Effector memory CD4-positive, alpha-beta T cell (primary cell): Measurements from ENCODE around the gene MED13L.
A peak's percentile ranks its signal among the peaks of the same experiment; 100 is the strongest.

ENCODE experiments used
- DNase-seq, 3 donors: peaks; one replicate each; pipeline ENCODE4 v3.0.0-alpha.2; 2020
- H3K27ac ChIP-seq: 2 replicates; pipeline ENCODE4 v1.7.0; 2013; ENCODE audit warnings: mild to moderate bottlenecking, low read length, moderate library complexity; ENCODE audit not compliant: insufficient read depth, poor library complexity, severe bottlenecking
- H3K27me3 ChIP-seq: replicated peaks from 2 replicates; pipeline ENCODE4 v1.7.0; 2013; ENCODE audit warnings: mild to moderate bottlenecking, low read length; ENCODE audit not compliant: insufficient read depth, control insufficient read depth, poor library complexity, severe bottlenecking
- H3K36me3 ChIP-seq: 2 replicates; pipeline ENCODE4 v1.7.0; 2013; ENCODE audit warnings: mild to moderate bottlenecking, low read length, moderate library complexity; ENCODE audit not compliant: control insufficient read depth, insufficient read depth
- H3K4me1 ChIP-seq: 2 replicates; pipeline ENCODE4 v1.7.0; 2013; ENCODE audit warnings: low read length, mild to moderate bottlenecking; ENCODE audit not compliant: control insufficient read depth, insufficient read depth, poor library complexity, severe bottlenecking
- H3K4me3 ChIP-seq: 2 replicates; pipeline ENCODE4 v1.7.0; 2013; ENCODE audit warnings: low read length, low read depth, mild to moderate bottlenecking; ENCODE audit not compliant: insufficient read depth, poor library complexity, severe bottlenecking
- H3K9me3 ChIP-seq: 2 replicates; pipeline ENCODE4 v1.7.0; 2013; ENCODE audit warnings: mild to moderate bottlenecking, low read length, moderate library complexity; ENCODE audit not compliant: control insufficient read depth

Gene MED13L

DNA sequence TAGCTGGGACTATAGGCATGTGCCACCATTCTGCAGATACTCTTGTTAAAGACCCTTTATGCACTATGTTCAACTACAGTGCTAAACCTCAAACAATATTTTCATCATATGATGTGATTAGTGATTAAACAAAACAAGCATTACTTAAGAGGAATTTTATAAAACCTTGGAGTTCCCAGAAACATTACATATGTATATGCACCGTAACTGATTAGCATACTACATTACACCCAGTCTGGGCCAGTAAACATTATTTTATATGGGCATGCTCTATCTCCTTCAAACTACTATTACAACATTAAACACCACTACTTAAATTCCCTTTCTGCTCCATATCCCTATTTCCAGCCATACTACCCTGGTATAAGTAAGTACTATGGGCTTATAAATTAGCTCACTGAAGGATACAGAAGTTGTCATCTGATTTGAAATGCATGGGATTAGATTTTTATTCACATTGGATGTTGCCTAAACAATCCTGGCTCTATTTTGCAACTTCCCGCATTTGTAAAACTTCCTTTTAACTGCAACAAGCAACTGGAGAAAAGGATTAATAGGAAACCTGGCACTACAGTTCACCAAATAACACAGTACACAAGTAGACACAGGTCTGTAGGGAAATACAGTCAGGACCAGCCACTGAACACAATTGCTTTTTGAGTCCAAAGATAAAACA lies 205.8 kb downstream of the MED13L start:
- no peaks in the 10 kb centered on the region for H3K27me3 ChIP-seq
- H3K4me1 ChIP-seq, result no peaks in the 10 kb centered on the region
- H3K9me3 ChIP-seq, result no peaks in the 10 kb centered on the region
- no peak overlapping the region for H3K4me3 ChIP-seq
- no peak for DNase-seq
- H3K36me3 ChIP-seq, result no peaks in the 10 kb centered on the region
- H3K27ac ChIP-seq, result no peak overlapping the region

DNA sequence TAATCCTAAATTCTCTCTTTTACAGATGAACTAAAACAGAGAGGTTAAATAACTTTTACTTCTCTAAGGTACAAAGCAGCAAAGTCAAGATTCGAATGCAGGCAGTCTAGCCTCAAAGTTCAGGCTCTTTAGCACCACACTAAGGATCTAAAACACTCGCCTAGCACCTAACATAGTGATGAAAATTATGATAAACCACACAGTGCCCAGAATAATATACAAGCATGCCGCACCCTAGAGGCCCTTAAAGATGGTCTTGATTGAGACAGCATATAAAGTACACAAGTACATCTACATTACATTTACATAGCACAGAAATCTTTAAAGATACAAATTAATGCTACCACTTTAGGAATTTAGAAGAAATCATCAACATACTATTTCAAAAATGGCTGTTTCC lies 207.0 kb downstream of the MED13L start:
- Histone ChIP-seq H3K4me1 (no peaks in the 10 kb centered on the region), H3K4me3 (no peak overlapping the region), H3K27me3 (no peaks in the 10 kb centered on the region), H3K9me3 (no peaks in the 10 kb centered on the region), H3K27ac (no peak overlapping the region), H3K36me3 (no peaks in the 10 kb centered on the region)
- no peak for DNase-seq

DNA sequence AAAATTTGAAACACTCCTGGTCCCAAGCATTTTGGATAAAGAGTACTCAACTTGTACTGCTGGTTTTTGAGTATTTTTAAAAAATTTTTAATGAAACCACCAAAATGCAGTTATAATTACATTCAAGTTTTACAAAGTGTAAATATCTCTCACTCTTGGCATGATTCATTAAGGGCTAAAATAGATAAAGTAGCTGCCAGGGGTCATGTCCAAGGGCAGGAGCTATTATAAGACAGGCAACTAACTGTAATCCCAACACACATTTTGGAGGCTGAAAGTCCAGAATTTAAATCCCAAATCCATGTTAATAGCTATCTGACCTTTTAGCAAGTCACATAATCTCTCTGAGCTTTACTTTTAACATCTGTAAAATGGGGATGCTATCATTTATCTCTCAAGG lies 207.6 kb downstream of the MED13L start:
- Histone ChIP-seq H3K4me1 (no peaks in the 10 kb centered on the region), H3K36me3 (no peaks in the 10 kb centered on the region), H3K27me3 (no peaks in the 10 kb centered on the region), H3K27ac (no peak overlapping the region), H3K4me3 (no peak overlapping the region), H3K9me3 (no peaks in the 10 kb centered on the region)
- no peak for DNase-seq

DNA sequence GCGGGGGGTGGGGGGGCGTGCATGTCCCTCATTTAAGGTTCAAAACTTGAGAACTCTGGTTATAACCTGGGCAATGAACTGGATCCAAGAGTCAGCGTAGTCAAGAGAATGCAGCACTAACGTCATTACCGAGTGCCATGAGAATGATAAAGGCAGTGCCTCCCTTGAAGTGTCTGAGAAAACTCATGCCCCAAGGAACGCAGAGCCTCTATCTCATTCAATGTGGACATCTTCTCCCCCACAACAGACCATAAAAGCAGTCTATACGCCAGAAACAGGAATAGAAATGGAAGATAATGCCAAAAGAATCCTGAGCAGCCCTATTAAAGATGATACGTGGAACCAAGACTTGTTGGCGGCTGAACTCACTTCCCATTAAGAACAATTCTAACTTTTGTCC lies 208.6 kb downstream of the MED13L start:
- Histone ChIP-seq H3K4me1 (no peaks in the 10 kb centered on the region), H3K36me3 (no peaks in the 10 kb centered on the region), H3K27ac (no peak overlapping the region), H3K4me3 (no peak overlapping the region), H3K27me3 (no peaks in the 10 kb centered on the region), H3K9me3 (no peaks in the 10 kb centered on the region)
- no peak for DNase-seq

DNA sequence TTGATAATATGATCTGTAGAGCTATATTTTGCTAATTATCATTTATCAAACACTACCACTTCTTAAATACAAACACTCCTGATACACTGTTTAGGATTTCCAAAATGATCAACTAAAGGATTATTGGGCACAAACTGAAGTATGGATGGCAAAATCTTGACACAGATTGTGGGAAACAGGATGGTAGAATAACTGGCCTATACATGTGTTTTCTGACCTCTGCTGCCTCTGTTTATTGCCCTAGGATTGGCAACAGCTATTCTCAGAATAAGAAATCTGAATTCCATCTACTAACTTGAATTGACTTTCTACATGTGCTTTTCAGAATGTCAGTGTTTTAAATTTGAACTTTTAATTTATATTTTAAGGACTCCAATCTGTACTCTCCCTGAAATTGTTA lies 209.1 kb downstream of the MED13L start:
- H3K4me1 ChIP-seq, result no peaks in the 10 kb centered on the region
- no peak for DNase-seq
- no peak overlapping the region for H3K4me3 ChIP-seq
- no peaks in the 10 kb centered on the region for H3K36me3 ChIP-seq
- H3K9me3 ChIP-seq, result no peaks in the 10 kb centered on the region
- no peak overlapping the region for H3K27ac ChIP-seq
- no peaks in the 10 kb centered on the region for H3K27me3 ChIP-seq

DNA sequence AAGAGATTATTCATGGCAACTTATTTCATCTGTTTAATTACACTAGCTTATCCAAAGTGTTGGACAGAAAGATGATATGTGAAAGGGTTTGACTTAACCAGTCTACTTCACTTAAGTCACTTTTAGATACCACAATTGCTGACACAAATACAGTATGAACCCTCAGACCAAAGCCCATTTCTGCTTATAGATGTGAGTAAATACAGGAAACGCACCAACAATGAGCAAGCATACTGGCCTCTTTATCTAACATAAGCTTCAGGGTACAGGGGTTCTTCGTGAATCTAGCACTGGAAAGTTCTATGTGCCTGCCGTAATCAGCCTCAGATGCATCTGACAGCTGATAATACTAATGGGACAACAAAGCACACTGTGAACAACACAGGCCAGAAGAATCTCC lies 209.6 kb downstream of the MED13L start:
- no peaks in the 10 kb centered on the region for H3K27me3 ChIP-seq
- DNase-seq, result no peak
- H3K4me1 ChIP-seq, result no peaks in the 10 kb centered on the region
- no peak overlapping the region for H3K4me3 ChIP-seq
- H3K9me3 ChIP-seq, result no peaks in the 10 kb centered on the region
- H3K27ac ChIP-seq, result no peak overlapping the region
- H3K36me3 ChIP-seq, result no peaks in the 10 kb centered on the region

DNA sequence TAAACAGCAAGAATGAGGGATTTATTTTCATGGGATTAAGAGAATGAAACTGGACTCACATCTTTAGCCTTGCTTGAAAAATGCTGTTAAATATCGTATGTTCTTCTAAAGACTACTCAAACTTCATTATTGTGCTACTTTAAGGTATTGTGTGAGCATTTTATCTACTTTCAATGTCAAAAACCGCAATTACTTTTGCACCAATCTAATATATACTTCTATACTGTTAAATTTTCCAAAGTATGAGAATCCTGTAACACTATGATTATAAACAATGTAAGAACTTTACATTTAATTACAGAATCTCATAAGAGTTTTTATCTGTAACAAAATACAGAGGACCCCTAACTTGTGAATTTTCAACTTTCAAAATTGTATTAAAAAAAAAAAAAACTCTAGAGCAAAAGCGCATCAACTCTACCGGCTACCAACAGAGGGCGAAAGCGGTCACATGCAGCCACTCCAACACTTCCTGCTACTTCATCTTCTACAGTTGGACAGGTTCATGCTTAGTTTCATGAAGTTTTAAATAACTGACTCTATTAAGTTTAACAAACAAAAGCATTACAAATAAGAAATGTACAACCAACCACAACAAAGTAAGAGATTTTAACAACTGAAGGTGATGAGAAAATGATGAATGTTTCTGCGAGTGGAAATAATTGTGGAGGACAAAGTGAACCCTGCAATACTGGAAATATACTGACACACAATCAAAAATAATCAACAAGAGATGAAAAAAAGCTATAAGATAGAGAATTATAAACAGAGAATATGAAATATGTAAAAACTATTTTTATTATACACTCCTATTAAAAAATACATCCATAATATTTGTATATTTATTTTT lies 210.9 kb downstream of the MED13L start:
- Histone ChIP-seq H3K9me3 (no peaks in the 10 kb centered on the region), H3K27me3 (no peaks in the 10 kb centered on the region), H3K4me1 (no peaks in the 10 kb centered on the region), H3K36me3 (no peaks in the 10 kb centered on the region), H3K27ac (no peak overlapping the region), H3K4me3 (no peak overlapping the region)
- peak; percentile 3 to 25 (median 4) for DNase-seq

DNA sequence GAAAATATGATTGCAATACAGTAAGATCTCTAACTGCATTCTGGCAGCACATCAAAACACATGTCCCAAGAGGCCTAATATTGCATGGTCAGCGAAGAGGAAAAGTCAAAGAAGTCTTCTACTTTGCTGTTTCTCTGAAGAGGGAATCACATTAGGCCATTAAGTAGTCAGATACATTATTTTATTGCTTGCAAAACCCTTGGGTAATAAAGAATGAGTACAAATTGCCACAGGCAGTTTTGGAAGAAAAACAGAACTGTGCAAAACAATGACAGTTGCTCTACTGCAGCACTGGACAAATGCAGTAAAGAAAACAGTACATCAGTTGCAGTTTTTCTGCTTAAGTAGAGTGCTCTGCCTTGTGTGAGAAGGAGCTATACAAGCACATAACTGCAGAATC lies 211.9 kb downstream of the MED13L start:
- Histone ChIP-seq H3K4me1 (peaks cover 5% of the 10 kb centered on the region), H3K9me3 (no peaks in the 10 kb centered on the region), H3K27ac (no peak overlapping the region), H3K27me3 (no peaks in the 10 kb centered on the region), H3K4me3 (no peak overlapping the region), H3K36me3 (no peaks in the 10 kb centered on the region)
- no peak for DNase-seq

DNA sequence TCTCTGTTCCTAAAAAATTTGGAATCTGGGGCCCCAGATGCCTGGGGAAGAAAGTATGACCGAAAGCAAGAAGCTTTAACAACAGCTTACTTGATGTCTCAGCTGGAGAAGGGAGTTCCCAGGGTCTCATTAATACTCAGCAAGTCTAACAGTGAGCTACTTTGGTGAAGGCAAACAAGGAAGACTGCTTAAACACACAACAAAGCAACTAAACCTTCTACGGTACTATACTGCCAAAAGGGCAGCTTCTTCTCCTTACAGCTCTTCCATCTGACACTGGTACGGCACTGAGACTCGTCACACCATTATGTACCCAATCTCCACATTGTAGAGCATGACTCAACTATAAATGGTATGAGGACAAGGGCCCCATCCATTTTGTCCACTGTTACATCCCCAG lies 213.0 kb downstream of the MED13L start:
- no peaks in the 10 kb centered on the region for H3K27me3 ChIP-seq
- no peak overlapping the region for H3K4me3 ChIP-seq
- H3K27ac ChIP-seq, result no peak overlapping the region
- H3K9me3 ChIP-seq, result no peaks in the 10 kb centered on the region
- peaks cover 5% of the 10 kb centered on the region for H3K4me1 ChIP-seq
- no peaks in the 10 kb centered on the region for H3K36me3 ChIP-seq
- no peak for DNase-seq

DNA sequence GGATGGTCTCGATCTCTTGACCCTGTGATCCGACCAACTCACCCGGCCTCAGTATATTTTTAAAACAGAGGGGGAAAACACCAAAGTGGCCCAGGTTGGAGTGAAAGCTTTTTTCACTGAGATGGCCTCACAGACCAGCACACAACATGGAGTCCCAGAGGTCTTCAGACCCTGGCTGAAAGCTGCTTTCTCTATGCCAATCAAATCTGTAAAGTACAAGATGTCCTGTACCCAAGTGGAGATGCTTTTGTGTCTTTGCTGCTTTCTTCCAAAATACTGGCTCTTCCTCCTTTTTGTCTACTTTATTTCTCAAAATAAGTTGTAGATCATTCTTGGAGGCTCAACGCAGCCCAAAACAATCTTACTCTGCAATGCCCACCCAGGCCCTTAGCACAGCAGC lies 214.8 kb downstream of the MED13L start:
- H3K4me1 ChIP-seq, result peaks cover 5% of the 10 kb centered on the region
- no peaks in the 10 kb centered on the region for H3K27me3 ChIP-seq
- H3K9me3 ChIP-seq, result no peaks in the 10 kb centered on the region
- DNase-seq, result no peak
- H3K4me3 ChIP-seq, result no peak overlapping the region
- no peak overlapping the region for H3K27ac ChIP-seq
- H3K36me3 ChIP-seq, result no peaks in the 10 kb centered on the region
